ENCODE data around the gene OGFOD2.

Gene OGFOD2

DNA sequence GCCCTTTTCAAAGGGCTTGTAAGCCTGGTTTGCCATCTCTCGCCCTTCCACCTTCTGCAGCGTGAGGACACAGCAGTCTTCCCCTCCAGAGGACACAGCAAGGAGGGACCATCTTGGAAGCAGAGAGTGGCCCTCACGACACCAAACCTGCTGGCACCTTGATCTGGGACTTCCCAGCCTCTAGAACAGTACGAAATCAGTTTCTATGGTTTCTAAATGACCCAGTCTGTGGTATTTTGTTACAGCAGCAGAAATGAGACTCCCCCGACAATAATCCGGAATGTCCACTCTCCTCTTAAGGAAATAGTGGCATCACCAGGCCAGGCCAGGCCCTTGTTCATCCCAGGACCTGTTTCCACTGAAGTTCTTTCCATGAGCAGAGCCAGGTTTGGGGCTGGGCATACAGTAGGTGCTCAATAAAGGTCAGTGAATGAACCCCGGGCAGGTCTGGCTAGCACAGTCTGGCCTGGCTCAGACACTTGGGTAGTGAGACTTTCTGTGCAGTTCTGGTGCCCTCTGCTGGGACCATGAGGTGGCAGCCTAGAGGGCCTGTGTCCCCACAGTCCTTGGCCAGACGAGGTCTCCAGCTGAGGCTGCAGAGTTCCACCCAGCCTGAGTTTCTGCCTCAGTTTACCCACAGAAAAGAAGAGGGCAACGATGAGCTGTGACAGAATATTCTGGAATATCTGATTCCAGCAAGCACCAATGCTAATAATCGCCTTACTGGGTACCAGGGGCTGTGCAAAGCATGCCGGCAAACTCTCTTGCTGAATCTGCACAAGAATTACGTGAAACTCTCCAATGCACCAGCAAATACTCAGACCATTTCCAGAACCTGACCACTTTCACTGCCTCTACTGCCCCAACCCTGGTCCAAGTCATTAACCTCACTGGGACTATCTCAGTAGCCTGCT, 22.8 kb upstream of the OGFOD2 start:
- peak; percentile 52 to 54 for DNase-seq (ENCODE audit: low read depth in 2 of 2)

DNA sequence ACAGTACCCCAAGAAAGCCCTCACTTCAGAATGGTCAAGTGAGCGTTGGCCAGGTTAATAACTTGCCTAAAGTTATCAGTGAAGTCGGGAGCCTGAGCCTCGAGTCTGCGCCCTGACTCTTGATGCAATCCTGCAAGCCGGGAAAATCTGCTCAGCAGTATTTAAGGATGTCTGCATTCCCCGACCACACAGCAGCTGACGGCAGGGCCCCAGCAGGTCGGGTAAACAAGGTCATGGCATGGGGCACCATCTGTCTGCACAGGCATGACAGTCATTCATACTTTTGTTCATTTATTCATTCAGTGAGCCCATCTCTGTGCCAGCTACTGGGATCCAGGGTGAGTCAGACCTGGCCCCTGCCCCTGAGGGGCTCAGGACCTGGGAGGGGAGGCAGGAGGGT, 19.9 kb upstream of the OGFOD2 start:
- DNase-seq (ENCODE audit: low read depth in 2 of 2), result no peak

DNA sequence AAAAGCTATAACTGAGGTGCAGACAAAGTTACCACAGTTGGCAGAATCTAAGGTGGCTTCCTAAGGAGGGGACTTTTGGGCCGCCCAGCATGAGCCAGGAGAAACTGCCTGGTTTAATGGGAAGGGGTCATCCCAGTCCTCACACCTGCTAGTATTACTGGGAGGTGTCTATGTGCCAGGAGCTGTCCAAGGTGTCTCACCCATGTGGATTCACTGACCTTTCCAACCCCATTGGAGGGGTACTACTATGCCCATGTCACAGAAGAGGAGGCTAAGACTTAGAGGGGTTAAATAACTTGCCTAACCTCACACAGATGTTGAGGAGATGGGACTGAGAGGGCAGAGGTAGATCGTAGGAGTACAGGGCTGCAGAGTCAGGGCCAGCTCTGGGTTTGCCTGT, 19.0 kb upstream of the OGFOD2 start:
- DNase-seq (ENCODE audit: low read depth in 2 of 2), result no peak

DNA sequence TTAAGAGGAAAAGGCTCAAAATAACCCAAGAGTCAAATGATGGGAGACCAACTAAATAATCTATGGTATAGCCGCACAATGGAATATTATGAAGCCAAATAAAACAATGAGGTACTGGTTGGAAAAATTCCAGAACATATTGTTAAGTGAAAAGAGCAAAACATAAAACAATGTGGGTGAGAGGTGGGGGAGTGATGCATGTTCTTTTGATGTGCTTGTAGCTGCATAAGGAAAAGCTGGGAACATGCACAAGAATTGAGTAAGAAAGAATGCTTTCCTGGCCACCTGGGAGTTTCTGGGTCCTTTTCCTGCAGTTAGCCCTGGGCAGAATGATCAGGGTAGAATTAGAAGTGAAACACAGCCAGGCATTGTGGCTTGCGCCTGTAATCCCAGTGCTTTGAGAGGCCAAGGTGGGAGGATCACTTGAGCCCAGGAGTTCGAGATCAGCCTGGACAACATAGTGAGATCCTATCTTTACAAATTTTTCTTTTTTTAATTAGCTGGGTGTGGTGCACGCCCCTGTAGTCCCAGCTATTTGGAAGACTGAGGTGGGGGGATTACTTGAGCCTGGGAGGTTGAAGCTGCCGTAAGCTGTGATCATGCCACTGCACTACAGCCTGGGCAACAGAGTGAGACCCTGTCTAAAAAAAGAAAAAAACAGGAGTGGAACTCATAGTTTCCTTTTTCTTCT, 16.7 kb upstream of the OGFOD2 start:
- DNase-seq (ENCODE audit: low read depth in 2 of 2), result no peak

DNA sequence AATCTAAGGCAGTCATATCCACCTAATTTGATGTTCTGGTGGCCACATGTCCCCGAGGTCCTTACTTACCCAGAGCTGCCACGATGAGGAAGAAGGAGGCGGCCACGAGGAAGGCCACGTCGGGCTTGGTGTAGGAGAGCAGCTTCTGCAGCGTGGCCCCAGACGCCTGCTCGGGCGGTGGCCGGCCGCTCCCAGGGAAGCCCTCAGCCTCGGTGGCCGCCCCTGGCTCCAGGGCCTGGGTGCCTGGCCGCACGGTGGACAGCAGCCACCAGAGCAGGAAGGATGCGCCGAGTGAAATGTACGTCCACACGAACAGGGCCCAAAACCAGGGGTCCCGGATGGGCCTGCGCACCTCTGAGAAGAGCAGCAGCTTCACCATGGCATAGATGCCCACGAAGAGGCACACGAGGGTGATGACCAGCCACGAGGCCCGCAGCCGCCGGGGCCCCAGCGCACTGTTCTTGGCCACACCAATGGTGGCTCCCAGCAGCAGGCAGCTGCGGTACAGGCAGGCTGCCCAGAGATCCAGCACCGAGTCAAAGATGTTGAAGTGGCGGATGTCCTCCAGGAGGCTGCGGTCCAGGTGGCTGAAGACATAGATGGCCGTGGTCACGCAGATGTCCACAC, 15.4 kb upstream of the OGFOD2 start:
- DNase-seq (ENCODE audit: low read depth in 2 of 2), result no peak

DNA sequence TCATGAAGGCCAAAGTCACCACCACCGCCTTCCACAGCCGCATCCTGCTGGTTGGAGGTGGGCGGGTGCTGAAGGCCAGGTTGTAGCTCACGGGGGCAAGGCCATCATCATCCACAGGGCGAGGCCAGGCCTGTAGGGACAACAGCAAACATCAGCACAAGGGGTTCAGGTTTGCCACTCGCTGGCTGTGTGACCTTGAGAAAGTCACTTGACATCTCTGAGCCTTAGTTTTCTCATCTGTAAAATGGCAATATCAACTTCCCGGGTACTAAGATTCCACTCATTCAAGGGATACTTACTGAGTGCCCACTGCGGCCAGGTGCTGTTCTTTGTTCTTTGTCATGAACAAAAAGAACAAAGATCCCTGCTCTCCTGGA, 14.9 kb upstream of the OGFOD2 start:
- no peak for DNase-seq (ENCODE audit: low read depth in 2 of 2)

DNA sequence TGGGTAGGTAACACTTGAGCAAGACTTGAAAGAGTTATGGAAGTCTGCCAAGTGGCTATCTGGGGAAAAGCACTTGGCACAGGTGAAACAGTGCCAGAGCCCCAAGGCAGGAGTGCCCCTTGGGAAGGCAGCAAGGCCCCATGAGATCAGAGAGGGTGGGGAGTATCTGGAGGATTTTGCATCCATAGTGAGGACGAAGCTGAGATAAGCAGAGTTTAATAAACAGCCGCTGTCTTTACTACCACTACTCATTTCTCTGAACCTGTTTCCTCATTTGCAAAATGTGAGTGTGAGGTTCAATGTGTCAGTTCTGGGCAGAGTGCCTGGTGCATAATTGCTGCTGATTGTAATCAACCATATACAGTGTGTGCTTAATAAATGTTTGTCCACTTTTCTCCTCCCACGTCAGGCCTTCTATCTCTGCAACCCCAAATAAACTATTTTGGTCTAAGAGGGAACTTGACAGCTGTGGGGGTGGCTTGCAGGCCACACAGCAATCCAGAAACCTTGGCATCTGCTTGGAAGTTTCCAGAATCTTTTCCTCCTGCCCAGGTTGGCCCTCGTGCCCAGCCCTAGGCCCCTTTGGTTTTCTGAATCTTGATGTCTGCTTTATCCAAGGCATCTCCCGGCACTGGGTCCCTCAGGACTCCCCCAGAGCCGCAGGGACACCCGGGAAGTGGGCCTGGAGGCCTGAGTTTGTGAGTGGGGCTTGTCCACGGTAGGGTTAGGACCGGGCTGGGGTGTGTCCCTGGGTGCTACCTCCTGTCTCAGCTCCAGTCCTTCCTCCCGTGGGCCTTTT, 13.3 kb upstream of the OGFOD2 start:
- DNase-seq (ENCODE audit: low read depth in 2 of 2), result no peak

DNA sequence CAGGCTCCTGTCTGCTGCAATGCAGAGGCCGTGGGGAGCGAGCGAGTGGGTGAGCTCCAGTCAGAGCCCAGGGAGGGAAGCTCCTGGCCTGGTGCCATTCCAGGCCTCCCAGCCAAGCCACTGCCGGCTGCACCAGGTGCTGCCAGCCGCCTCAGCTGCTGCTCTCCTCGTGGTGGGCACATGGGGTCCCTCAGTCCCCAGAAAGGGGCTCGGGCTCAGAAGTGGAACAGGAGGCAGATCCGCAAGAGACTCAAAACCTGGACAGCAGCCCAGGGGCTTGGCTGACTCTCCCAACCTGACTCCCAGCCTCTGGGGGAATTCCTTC, 11.1 kb upstream of the OGFOD2 start:
- DNase-seq (ENCODE audit: low read depth in 2 of 2), result no peak

DNA sequence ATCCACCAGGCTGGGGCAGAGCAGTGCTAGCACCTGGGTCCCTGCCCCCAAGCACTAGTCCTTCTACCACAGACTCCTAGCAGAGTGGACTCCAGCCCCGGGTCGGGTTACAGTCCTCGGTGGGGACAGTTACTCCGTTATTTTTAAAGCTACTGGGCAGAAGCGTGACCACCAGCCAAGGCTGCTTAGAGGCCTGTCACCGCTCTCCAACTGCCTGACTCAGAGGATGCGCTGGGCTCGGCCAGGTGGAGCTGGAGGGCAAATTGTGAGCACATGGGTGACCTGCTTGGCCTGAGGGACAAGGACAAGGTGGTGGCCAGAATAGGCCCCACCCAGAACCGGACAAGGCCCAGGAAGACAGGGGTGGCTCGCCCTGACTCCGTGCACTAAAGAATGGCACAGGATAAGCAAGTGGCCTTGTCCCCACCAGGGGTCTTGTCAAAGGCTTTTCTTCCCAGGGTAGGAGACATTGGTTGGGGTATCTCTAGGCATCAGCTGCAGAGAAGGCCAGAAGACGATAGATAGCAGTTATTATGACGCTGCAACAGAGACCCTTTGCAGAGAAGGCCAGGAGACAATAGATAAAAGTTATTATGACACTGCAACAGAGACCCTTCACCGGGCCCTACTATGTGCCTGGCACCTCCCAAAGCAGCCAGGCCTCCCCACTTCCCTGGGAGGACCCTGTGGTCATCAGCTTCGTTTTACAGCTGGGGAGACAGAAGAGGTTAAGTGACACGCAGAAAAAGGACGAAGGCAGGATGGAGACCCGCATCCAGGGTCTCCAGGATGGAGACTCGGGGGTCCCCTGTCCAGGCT, 10.4 kb upstream of the OGFOD2 start:
- no peak for DNase-seq (ENCODE audit: low read depth in 2 of 2)

DNA sequence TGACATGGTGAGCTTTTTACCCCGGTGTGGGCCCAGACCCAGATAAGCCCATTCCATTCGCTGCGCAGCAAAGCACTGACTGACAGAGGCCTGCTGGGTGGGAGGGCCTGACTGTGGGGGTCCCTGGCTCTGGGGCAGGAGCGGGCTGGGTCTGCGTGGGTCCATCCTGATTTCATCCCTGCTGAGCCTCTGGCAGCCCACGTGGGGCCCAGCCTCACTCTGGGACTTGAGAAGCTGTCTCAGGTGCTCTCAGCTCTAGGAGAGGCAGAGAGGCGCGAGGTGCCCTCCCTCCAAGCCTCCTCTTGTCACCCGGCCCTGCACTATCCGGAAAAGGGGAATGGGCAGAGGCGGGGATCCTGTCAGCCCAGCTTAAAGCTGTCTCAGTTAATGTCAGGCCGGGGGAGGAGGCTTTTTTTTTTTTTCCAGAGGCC, 9.7 kb upstream of the OGFOD2 start:
- no peak for DNase-seq (ENCODE audit: low read depth in 2 of 2)

DNA sequence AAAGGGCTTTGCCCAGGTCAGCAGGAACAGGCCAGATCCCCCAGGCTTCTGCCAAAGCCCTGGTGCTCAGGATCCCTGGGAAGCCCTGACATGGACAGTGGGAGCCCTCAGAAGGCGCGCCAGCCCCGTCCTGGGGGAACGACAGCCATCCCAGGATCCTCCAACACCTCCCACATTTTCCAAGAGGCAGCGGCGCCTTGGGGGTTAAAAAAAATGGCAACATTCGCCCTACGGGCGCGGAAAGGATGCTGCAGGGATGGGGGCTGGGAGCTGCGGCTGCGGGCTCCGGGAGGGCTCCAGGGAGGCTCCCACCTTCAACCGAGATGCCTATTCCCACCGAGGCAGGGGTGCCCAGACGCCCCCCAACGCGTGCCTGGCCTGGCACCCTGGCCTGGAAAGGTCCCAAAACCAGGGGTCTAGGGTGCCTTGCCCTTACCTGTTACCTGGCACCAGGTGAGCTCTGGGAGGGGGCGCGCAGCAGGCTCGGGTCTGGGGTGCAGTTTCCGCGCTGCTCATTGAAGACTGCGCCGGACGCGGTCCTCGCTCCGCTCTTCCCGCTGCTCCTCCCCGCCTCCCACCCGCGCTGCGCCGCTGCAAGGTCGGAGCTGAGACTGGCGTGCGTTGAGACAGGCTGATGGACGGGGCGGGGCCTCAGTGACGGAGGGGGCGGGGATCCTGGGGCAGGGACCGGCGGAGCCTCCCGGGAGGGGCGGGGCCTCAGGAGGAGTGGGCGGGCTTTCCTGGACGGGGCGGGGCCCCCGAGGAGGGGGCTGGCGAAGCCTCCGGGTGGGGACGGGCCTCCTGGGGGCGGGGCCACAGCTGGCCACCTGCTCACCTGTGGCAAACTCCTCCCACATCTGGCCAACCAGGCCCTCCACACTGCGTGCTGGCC, 8.9 kb upstream of the OGFOD2 start, which contains the start of gene ABCB9:
Gene ABCB9 (minus strand): TSS at position 613 of the 892 bp plus-strand sequence. CDS start 6,228 bp downstream, outside the sequence.
- DNase-seq (ENCODE audit: low read depth in 2 of 2), result peak; percentile 86 to 90

DNA sequence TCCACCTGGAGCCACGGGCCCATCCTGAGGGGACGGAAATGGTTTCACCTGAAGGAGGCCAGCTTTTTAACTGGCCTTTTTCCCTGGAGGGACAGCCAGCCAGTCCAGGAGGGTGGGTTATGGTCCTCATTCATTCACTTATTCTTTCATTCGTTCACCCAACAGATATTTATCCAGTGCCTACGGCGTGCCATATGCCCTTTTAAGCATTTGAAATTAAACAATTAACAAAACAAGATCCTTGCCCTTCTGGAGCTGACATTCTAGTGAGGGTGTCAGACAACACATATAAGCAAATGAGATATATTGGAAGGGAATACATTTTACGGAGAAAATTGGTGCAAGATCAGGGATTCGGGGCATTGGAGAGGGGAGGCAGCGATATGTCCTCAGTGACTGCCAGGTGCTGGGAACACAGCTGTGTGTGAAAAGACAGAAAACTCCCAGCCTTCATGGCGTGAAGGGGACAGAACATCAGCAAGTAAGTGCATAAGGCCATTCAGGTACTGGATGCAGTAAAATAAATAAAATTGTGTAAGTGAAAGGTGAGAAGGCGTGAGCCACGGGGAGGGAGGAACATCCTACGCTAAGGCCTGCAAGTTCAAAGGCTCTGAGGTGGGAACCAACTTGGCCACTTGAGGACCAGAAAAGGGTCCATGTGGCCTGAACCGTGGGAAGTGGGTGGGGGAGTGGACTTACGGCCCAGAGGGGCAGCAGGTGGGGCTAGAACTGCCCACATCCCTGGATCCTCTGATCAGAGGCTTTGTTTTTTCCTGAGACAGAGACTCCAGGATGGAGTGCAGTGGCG, 8.1 kb upstream of the OGFOD2 start:
- DNase-seq (ENCODE audit: low read depth in 2 of 2), result no peak

DNA sequence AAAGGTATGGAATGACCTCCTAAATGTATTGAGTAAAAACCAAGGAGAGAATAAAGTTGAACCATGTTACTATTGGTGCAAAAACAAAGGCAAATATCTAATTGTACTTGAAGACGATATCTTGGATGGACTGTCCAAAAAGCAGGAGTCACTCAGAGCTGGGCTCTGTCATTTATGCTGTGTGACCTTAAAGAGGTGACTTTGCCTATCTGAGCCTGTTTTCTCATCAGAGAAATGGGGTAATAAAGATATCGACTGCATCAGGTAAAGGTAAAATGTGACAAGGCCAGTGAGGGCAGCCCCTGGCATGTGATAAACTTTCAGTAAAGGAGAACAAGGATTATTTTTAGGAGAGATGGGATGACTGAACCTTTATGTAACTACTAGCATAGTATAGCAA, 6.9 kb upstream of the OGFOD2 start:
- no peak for DNase-seq (ENCODE audit: low read depth in 2 of 2)

DNA sequence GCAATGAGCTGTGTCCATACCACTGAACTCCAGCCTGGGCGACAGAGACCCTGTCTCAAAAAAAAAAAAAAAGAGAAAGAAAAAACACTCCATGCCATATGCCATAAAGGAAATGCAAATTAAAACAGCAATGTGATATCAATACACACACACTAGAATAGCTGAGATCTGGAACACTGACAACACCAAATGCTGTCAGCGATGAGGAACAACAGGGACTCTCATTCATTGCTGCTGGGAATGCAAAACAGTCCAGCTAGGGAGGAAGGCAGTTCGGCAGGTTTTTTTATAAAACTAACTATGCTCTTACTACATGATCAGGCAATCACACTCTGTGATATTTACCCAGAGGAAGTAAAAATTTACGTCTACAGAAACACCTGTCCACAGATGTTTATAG, 5.4 kb upstream of the OGFOD2 start:
- no peak for DNase-seq (ENCODE audit: low read depth in 2 of 2)

DNA sequence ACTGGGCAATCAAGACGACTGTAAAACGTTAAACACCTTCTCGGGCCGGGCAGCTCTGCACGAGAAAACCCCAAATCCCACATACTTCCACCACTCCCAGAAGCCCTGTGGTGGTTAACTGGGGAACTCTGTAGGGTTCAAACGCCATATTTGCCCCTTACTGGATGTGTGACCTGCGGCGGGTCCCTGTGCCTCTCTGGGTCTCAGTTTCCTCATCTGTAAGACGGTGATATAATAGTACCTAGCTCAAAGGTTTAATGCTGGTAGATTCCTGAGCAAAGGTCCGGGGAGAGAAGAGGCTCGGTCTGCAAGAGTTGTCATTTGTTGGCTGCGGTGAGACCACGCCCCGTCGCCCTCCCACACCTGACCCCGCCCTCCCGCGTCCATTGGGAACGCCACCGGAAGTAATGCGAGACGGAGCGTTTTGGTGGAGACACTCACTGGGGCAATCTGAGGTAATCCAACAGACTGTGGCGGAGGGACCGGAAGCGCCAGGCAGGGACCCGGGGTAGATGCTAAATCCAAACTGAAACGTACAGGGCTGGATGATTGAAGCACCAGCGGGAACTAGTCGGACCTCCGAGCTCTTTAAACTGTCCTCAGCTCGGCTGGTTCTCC, 661 bp upstream of the OGFOD2 start:
- peak; percentile 97 to 99 for DNase-seq (ENCODE audit: low read depth in 2 of 2)

DNA sequence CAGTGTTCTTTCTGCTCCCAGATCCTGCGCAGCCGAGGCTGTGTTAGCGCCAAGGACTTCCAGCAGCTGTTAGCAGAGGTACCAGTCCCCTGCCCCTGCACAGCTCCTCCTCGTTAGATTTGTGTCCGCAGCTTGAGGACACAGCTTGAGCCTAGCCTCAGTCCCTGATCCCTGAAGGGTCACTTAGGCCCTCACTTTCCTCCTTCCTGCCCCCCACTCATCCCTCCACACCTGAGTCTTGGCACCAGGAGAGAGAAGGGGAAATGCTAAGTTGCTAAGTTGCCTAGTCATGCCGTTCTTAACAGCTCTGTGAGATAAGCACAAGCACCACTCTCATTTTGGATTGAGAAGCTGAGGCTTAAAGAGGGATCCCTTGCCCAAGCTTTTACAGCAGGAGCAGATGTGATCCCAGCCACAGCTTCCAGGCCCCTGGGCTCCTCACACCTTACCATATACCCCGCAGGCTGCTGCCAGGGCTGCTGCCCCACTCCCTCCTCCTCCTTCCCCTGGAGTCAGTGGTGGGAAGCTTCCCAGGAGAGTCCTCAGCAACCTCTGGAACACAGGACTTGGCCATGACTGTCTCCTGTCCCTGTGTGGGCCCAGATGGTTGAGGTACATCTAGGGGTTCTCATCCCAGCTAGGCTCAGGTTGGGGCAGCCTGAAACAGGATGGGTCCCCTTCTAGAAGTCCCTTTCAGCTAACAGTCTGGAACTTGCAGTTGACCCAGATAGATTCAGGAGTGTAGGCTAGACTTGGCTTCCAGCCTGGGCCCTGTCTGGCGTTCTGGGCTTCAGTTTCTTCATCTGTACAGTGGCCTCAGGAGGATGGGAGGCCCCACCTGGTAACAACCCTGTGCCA, 975 bp downstream of the OGFOD2 start:
- no peak for DNase-seq (ENCODE audit: low read depth in 2 of 2)

DNA sequence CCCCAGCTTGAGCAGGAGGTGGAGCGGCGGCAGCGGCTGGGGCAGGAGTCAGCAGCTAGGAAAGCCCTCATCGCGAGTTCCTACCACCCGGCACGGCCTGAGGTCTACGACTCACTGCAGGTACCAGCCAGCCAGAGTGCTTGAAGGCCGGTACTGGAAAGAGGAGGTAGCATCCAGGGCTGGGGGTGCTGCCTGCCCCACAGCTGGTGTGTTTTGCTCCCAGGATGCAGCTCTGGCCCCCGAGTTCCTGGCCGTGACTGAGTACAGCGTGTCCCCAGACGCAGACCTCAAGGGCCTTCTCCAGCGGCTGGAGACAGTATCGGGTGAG, 1.6 kb downstream of the OGFOD2 start:
- DNase-seq (ENCODE audit: low read depth in 2 of 2), result no peak

DNA sequence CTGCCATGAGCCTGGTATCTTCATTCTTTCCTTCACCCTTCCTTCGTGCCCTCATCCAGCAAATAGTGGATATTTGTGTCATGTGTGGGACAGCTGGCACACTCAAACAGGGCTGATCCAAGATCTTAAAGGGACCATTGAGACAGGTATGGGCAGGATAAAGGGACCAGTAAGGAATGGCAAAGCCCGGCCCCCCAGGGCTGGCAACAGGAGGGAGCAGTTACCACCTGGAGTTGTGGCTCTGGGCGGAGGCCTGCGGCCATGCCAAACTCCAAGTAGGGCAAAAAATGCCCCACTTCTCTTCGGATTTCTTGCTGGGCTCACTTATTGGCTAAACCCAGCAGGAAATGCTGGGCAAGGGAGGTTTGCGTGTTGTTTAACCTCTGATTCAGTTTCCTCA, 2.1 kb downstream of the OGFOD2 start:
- no peak for DNase-seq (ENCODE audit: low read depth in 2 of 2)

All from stimulated activated CD8-positive, alpha-beta memory T cell treated with anti-CD3 and anti-CD28 coated beads, Interleukin-7, amount 100 ng/mL, for 4 hours (primary cell).